Activated B cell treated with CpG ODN at 0.5 μM for 24 hours (primary cell): ENCODE data around the gene FSTL4. TPM values are rescaled to one million over a fixed set of nuclear protein-coding genes. Genes with fewer than 3 reads are reported as not detected.
A peak's percentile ranks its signal among the peaks of the same experiment; 100 is the strongest.

Experiments
- ATAC-seq: fragments of 200-7000 bp; cut with Tn5 transposase; one replicate; pipeline ENCODE4 v1.10.0; 2021; ENCODE audit warnings: low read depth, mild to moderate bottlenecking, moderate library complexity
- CTCF ChIA-PET: fragments of 350-600 bp; sonication (Branson Sonifier 250); formaldehyde crosslinking; loops from one replicate; lab custom pipeline; 2021; ENCODE audit warnings: antibody characterized with exemption; lab: Charles Lee
- POLR2A ChIA-PET: fragments of 350-600 bp; sonication (Branson Sonifier 250); formaldehyde crosslinking; loops from one replicate; lab custom pipeline; 2021; ENCODE audit warnings: antibody characterized with exemption; lab: Charles Lee
- DNase-seq: peaks from one replicate; pipeline ENCODE4 v3.0.0; 2022
- H3K27ac Mint-ChIP-seq: one replicate; pipeline ENCODE4 v1.8.0; 2020; ENCODE audit warnings: mixed read lengths
- H3K27me3 Mint-ChIP-seq: one replicate; pipeline ENCODE4 v1.8.0; 2021; ENCODE audit warnings: mixed read lengths
- H3K36me3 Mint-ChIP-seq: one replicate; pipeline ENCODE4 v1.8.0; 2021; ENCODE audit warnings: low read depth, mixed read lengths
- H3K4me1 Mint-ChIP-seq: one replicate; pipeline ENCODE4 v1.8.0; 2021; ENCODE audit warnings: mixed read lengths
- H3K4me3 Mint-ChIP-seq: one replicate; pipeline ENCODE4 v1.8.0; 2020; ENCODE audit warnings: mild to moderate bottlenecking, mixed read lengths
- H3K9me3 Mint-ChIP-seq: one replicate; pipeline ENCODE4 v1.8.0; 2020; ENCODE audit warnings: mixed read lengths
- CTCF ChIP-seq: fragments of 200-600 bp; IDR thresholded peaks from one replicate; pipeline ENCODE4 v1.8.0; 2022; ENCODE audit warnings: antibody characterized with exemption, mild to moderate bottlenecking
- intact Hi-C: fragments of 100-400 bp; cut with micrococcal nuclease; formaldehyde crosslinking; loops from one replicate; pipeline ENCODE4 v1.15.1; 2024
- total RNA-seq: library from RNA; stranded (reverse); gene quantifications from 2 replicates; pipeline ENCODE4 v1.2.3, GENCODE V29; 2022

Gene FSTL4
- total RNA-seq, 1 donor from 2014 or later, result 1.7 TPM

- H3K27me3 Mint-ChIP-seq, result no peaks in the 10 kb centered on the region
- H3K4me3 Mint-ChIP-seq, result no peak overlapping the region
- peaks cover under 1% of the 10 kb centered on the region for H3K4me1 Mint-ChIP-seq
- DNase-seq, result no peak
- no peak for TF ChIP-seq CTCF
- no peak overlapping the region for H3K27ac Mint-ChIP-seq
- POLR2A ChIA-PET, result interaction anchor here (0.7 kb wide), 1 partner anchor 135 kb away, joined by 4 read pairs; no protein-coding TSS in a partner anchor
- no peak for ATAC-seq
- H3K9me3 Mint-ChIP-seq, result no peaks in the 10 kb centered on the region
- CTCF ChIA-PET, result no interaction called here
- no peaks in the 10 kb centered on the region for H3K36me3 Mint-ChIP-seq
- intact Hi-C loops, result no loop called here
These were observed 375.4 kb downstream of the FSTL4 start for GRCh38 chr5:133236976-133237375.

GRCh38 chr5:133236541-133236951 lies 375.8 kb downstream of the FSTL4 start:
- Mint-ChIP-seq H3K4me3 (no peak overlapping the region), H3K9me3 (no peaks in the 10 kb centered on the region), H3K4me1 (peaks cover 2% of the 10 kb centered on the region), H3K36me3 (no peaks in the 10 kb centered on the region), H3K27me3 (no peaks in the 10 kb centered on the region), H3K27ac (no peak overlapping the region)
- TF ChIP-seq CTCF, result no peak
- DNase-seq (peak; percentile 8), ATAC-seq (no peak)
- ChIA-PET POLR2A (no interaction called here), CTCF (no interaction called here)
- intact Hi-C loops, result no loop called here

- Mint-ChIP-seq H3K4me3 (no peak overlapping the region), H3K36me3 (no peaks in the 10 kb centered on the region)
These were observed 376.5 kb downstream of the FSTL4 start for GRCh38 chr5:133235696-133236426.

GRCh38 chr5:133234911-133235310 lies 377.4 kb downstream of the FSTL4 start:
- H3K9me3 Mint-ChIP-seq, result no peaks in the 10 kb centered on the region
- H3K36me3 Mint-ChIP-seq, result no peaks in the 10 kb centered on the region
- no peaks in the 10 kb centered on the region for H3K27me3 Mint-ChIP-seq
- no peak for DNase-seq
- H3K4me3 Mint-ChIP-seq, result no peak overlapping the region
- peaks cover 2% of the 10 kb centered on the region for H3K4me1 Mint-ChIP-seq
- TF ChIP-seq CTCF, result no peak
- CTCF ChIA-PET, result no interaction called here
- POLR2A ChIA-PET, result no interaction called here
- intact Hi-C loops, result no loop called here
- no peak overlapping the region for H3K27ac Mint-ChIP-seq
- no peak for ATAC-seq

More at GRCh38 chr5:133235696-133236426, 376.5 kb downstream of the FSTL4 start:
- ATAC-seq (no peak), DNase-seq (peak; percentile 4)
- no peak for TF ChIP-seq CTCF
- ChIA-PET POLR2A (no interaction called here), CTCF (no interaction called here)
- Mint-ChIP-seq H3K27ac (no peak overlapping the region), H3K4me1 (peaks cover 2% of the 10 kb centered on the region), H3K9me3 (no peaks in the 10 kb centered on the region), H3K27me3 (no peaks in the 10 kb centered on the region)
- intact Hi-C loops, result no loop called here

GRCh38 chr5:133234273-133234672 lies 378.1 kb downstream of the FSTL4 start:
- ChIA-PET CTCF (no interaction called here), POLR2A (no interaction called here)
- no peaks in the 10 kb centered on the region for H3K36me3 Mint-ChIP-seq
- no peaks in the 10 kb centered on the region for H3K9me3 Mint-ChIP-seq
- peaks cover 2% of the 10 kb centered on the region for H3K4me1 Mint-ChIP-seq
- TF ChIP-seq CTCF, result no peak
- intact Hi-C loops, result no loop called here
- no peak overlapping the region for H3K27ac Mint-ChIP-seq
- ATAC-seq (no peak), DNase-seq (no peak)
- no peaks in the 10 kb centered on the region for H3K27me3 Mint-ChIP-seq
- no peak overlapping the region for H3K4me3 Mint-ChIP-seq
